ENCODE results near the gene FBXO17.

- TF ChIP-seq, protein P1, sequence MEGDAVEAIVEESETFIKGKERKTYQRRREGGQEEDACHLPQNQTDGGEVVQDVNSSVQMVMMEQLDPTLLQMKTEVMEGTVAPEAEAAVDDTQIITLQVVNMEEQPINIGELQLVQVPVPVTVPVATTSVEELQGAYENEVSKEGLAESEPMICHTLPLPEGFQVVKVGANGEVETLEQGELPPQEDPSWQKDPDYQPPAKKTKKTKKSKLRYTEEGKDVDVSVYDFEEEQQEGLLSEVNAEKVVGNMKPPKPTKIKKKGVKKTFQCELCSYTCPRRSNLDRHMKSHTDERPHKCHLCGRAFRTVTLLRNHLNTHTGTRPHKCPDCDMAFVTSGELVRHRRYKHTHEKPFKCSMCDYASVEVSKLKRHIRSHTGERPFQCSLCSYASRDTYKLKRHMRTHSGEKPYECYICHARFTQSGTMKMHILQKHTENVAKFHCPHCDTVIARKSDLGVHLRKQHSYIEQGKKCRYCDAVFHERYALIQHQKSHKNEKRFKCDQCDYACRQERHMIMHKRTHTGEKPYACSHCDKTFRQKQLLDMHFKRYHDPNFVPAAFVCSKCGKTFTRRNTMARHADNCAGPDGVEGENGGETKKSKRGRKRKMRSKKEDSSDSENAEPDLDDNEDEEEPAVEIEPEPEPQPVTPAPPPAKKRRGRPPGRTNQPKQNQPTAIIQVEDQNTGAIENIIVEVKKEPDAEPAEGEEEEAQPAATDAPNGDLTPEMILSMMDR (conservative IDR thresholded peaks at IDR 0.05) = no peak
- TF ChIP-seq EZH2 (IDR thresholded peaks at IDR 0.05; ENCODE audit: low read depth) = no peak
These were observed 324 bp upstream of the FBXO17 start for GRCh38 chr19:38975861-38976271.
